Measurements from ENCODE around the gene CADM2. TPM values are rescaled to one million over a fixed set of nuclear protein-coding genes. Genes with fewer than 3 reads are reported as not detected.

The CADM2 gene
- total RNA-seq, 1 experiment from 2014 or later = not detected

GRCh38 chr3:84980011-84980410 is 21.2 kb downstream of the CADM2 start:
- intact Hi-C loops (cut with micrococcal nuclease) = no loop called here
- H3K9me2 ChIP-seq (ENCODE audit: insufficient read depth) = no peaks in the 10 kb centered on the region
- DNase-seq (ENCODE audit: low read depth, low spot score) = no peak
- no peak overlapping the region for H3K4me3 ChIP-seq (replicated peaks in 1 of 2; ENCODE audit: low read depth in 1 of 2, low read length in 2 of 2)
- no peaks in the 10 kb centered on the region for H4K20me1 ChIP-seq (ENCODE audit: insufficient read depth)
- no peak overlapping the region for H3K4me2 ChIP-seq (ENCODE audit: low read length)
- H3K9ac ChIP-seq (ENCODE audit: low read length) = no peak overlapping the region
- POLR2A ChIA-PET = no interaction called here
- no peak for ATAC-seq
- H3K79me2 ChIP-seq (ENCODE audit: insufficient read depth, low read length) = no peaks in the 10 kb centered on the region
- CTCF ChIA-PET = no interaction called here
- H3K27me3 ChIP-seq (ENCODE audit: insufficient read depth, low read length) = no peaks in the 10 kb centered on the region
- RAD21 ChIA-PET (ENCODE audit: low non-redundant PET in 1 of 2, low total read pairs in 2 of 2, uncharacterized antibody in 2 of 2, unreplicated experiment in 2 of 2) = no interaction called here
- no peak overlapping the region for H2AFZ ChIP-seq (ENCODE audit: low read depth, low read length, poor library complexity, severe bottlenecking)
- BruUV-seq (replicated peaks) = no TSS peak
- TF ChIP-seq TCF7L2 (IDR thresholded peaks at IDR 0.05; ENCODE audit: borderline replicate concordance, extremely low read depth, insufficient read depth, insufficient read length) (no peak), EGR1 (IDR thresholded peaks at IDR 0.05; ENCODE audit: low read depth) (no peak), EZH2phosphoT487 (IDR thresholded peaks at IDR 0.05; ENCODE audit: borderline replicate concordance) (no peak), RAD21 (IDR thresholded peaks at IDR 0.05; ENCODE audit: low read depth) (no peak), CBX3 (IDR thresholded peaks at IDR 0.05; ENCODE audit: low read depth) (no peak), POLR2AphosphoS5 (IDR thresholded peaks at IDR 0.05; ENCODE audit: low read depth, low read length) (no peak), ZBTB33 (IDR thresholded peaks at IDR 0.05; ENCODE audit: extremely low read depth, insufficient replicate concordance, low read length) (no peak), YY1 (IDR thresholded peaks at IDR 0.05; ENCODE audit: extremely low read depth, insufficient replicate concordance, low read depth, low read length) (no peak), SRF (IDR thresholded peaks at IDR 0.05; ENCODE audit: low read depth) (no peak), ZNF274 (IDR thresholded peaks at IDR 0.05; ENCODE audit: low read depth, low read length) (no peak), JUND (IDR thresholded peaks at IDR 0.05) (no peak), POLR2A (IDR thresholded peaks at IDR 0.05; ENCODE audit: borderline replicate concordance, extremely low read depth, insufficient read depth, insufficient read length) (no peak), ATF3 (IDR thresholded peaks at IDR 0.05) (no peak), FOSL1 (IDR thresholded peaks at IDR 0.05; ENCODE audit: low read depth) (no peak), CEBPB (IDR thresholded peaks at IDR 0.05; ENCODE audit: low read depth) (no peak), SIN3A (IDR thresholded peaks at IDR 0.05; ENCODE audit: low read depth) (no peak), CTCF (IDR thresholded peaks at IDR 0.05 in 2 of 3, conservative IDR thresholded peaks at IDR 0.05 in 1 of 3; ENCODE audit: borderline replicate concordance in 1 of 3, insufficient read depth in 1 of 3, low read depth in 2 of 3, low read length in 2 of 3) (no peak), EZH2 (IDR thresholded peaks at IDR 0.05) (no peak), MAX (IDR thresholded peaks at IDR 0.05) (no peak)
- H3K27ac ChIP-seq (ENCODE audit: low read depth, low read length) = no peak overlapping the region
- H3K36me3 ChIP-seq (ENCODE audit: control insufficient read depth in 1 of 2, insufficient read depth in 2 of 2, low read length in 2 of 2) = no peaks in the 10 kb centered on the region
- H3K4me1 ChIP-seq (ENCODE audit: control insufficient read depth in 1 of 2, insufficient read depth in 2 of 2, low read length in 2 of 2) = no peaks in the 10 kb centered on the region
- peaks cover 5 to 7% of the 10 kb centered on the region in 2 experiments; a peak in 3 of 4 replicates for H3K9me3 ChIP-seq (ENCODE audit: control insufficient read depth in 1 of 2, insufficient read depth in 1 of 2, low read depth in 1 of 2, low read length in 2 of 2)
